Mesenchymal stem cell (in vitro differentiated cells and primary cell): ENCODE results near the gene SLC23A3.

ENCODE experiments used
- DNase-seq: peaks from one replicate; pipeline ENCODE4 v3.0.0-alpha.2; 2013
- H2AFZ ChIP-seq: one replicate; pipeline ENCODE4 v1.6.1; 2013; ENCODE audit warnings: low read depth, mild to moderate bottlenecking, control low read depth, inconsistent platforms, low read length, moderate library complexity
- H2AK5ac ChIP-seq: 2 replicates; pipeline ENCODE4 v1.6.1; 2013; ENCODE audit warnings: low read length, moderate library complexity, mild to moderate bottlenecking, inconsistent platforms; ENCODE audit not compliant: severe bottlenecking
- H2BK120ac ChIP-seq: one replicate; pipeline ENCODE4 v1.6.1; 2013; ENCODE audit warnings: low read depth, mild to moderate bottlenecking, inconsistent platforms, low read length, moderate library complexity
- H2BK12ac ChIP-seq, 2 experiments: one replicate each; pipeline ENCODE4 v1.6.1; 2013; ENCODE audit warnings: inconsistent platforms in 2 of 2, low read length in 2 of 2, mild to moderate bottlenecking in 2 of 2, moderate library complexity in 2 of 2, control low read depth in 1 of 2
- H2BK15ac ChIP-seq: one replicate; pipeline ENCODE4 v1.6.1; 2013; ENCODE audit warnings: mild to moderate bottlenecking, low read depth, inconsistent platforms; ENCODE audit not compliant: poor library complexity, severe bottlenecking
- H2BK5ac ChIP-seq: 2 replicates; pipeline ENCODE4 v1.6.1; 2013; ENCODE audit warnings: low read depth, mild to moderate bottlenecking, low read length, control low read depth, inconsistent platforms; ENCODE audit not compliant: poor library complexity, severe bottlenecking
- H3K14ac ChIP-seq, 2 experiments: one replicate each; pipeline ENCODE4 v1.6.1; 2013; ENCODE audit warnings: inconsistent platforms in 2 of 2, low read length in 2 of 2, control low read depth in 1 of 2, mild to moderate bottlenecking in 1 of 2, moderate library complexity in 1 of 2
- H3K18ac ChIP-seq, 2 experiments: one replicate each; pipeline ENCODE4 v1.6.1; 2013; ENCODE audit warnings: inconsistent platforms in 2 of 2, low read length in 2 of 2, control low read depth in 1 of 2, low read depth in 1 of 2, mild to moderate bottlenecking in 1 of 2
- H3K23ac ChIP-seq, 2 experiments: one replicate each; pipeline ENCODE4 v1.6.1; 2013; ENCODE audit warnings: inconsistent platforms in 2 of 2, low read length in 2 of 2, mild to moderate bottlenecking in 2 of 2, moderate library complexity in 2 of 2, control low read depth in 1 of 2
- H3K27ac ChIP-seq: 2 replicates; pipeline ENCODE4 v1.5.1; 2013; ENCODE audit warnings: mild to moderate bottlenecking, moderate library complexity, low read length, control low read depth, inconsistent platforms; ENCODE audit not compliant: poor library complexity, severe bottlenecking
- H3K27me3 ChIP-seq, 2 experiments: 2 replicates each; pipeline versions ENCODE4 v1.6.1 to v1.7.0; 2013; ENCODE audit warnings: low read length in 2 of 2, mild to moderate bottlenecking in 2 of 2, moderate library complexity in 2 of 2, control low read depth in 1 of 2, inconsistent platforms in 1 of 2; ENCODE audit not compliant: control insufficient read depth in 1 of 2, insufficient read depth in 1 of 2
- H3K36me3 ChIP-seq, 2 experiments: 2 replicates each; pipeline versions ENCODE4 v1.6.1 to v1.7.0; 2013; ENCODE audit warnings: low read length in 2 of 2, control low read depth in 1 of 2, inconsistent platforms in 1 of 2, low read depth in 1 of 2, mild to moderate bottlenecking in 1 of 2; ENCODE audit not compliant: insufficient read depth in 2 of 2, control insufficient read depth in 1 of 2
- H3K4ac ChIP-seq, 2 experiments: one replicate each; pipeline ENCODE4 v1.6.1; 2013; ENCODE audit warnings: inconsistent platforms in 2 of 2, low read length in 2 of 2, mild to moderate bottlenecking in 2 of 2, moderate library complexity in 2 of 2, control low read depth in 1 of 2, low read depth in 1 of 2
- H3K4me1 ChIP-seq: 2 replicates; pipeline ENCODE4 v1.6.1; 2013; ENCODE audit warnings: low read depth, low read length, control low read depth; ENCODE audit not compliant: control insufficient read depth, insufficient read depth
- H3K4me2 ChIP-seq: 2 replicates; pipeline ENCODE4 v1.6.1; 2013; ENCODE audit warnings: low read length, mild to moderate bottlenecking, inconsistent platforms; ENCODE audit not compliant: poor library complexity, severe bottlenecking
- H3K4me3 ChIP-seq, 2 experiments: 2 replicates each; pipeline versions ENCODE4 v1.5.1 to v1.7.0; 2013; ENCODE audit warnings: low read length in 2 of 2, mild to moderate bottlenecking in 2 of 2, control low read depth in 1 of 2, low read depth in 1 of 2; ENCODE audit not compliant: insufficient read depth in 1 of 2
- H3K79me1 ChIP-seq: replicated peaks from 2 replicates; pipeline ENCODE4 v1.6.1; 2013; ENCODE audit warnings: mild to moderate bottlenecking, control low read depth, low read length, inconsistent platforms; ENCODE audit not compliant: poor library complexity, severe bottlenecking
- H3K9ac ChIP-seq: 2 replicates; pipeline ENCODE4 v1.7.0; 2013; ENCODE audit warnings: mild to moderate bottlenecking, low read length, moderate library complexity
- H3K9me3 ChIP-seq: 2 replicates; pipeline ENCODE4 v1.7.0; 2013; ENCODE audit warnings: mild to moderate bottlenecking, low read length; ENCODE audit not compliant: control insufficient read depth
- H4K8ac ChIP-seq: one replicate; pipeline ENCODE4 v1.6.1; 2013; ENCODE audit warnings: inconsistent platforms, mild to moderate bottlenecking, low read length, moderate library complexity
- H4K91ac ChIP-seq: one replicate; pipeline ENCODE4 v1.6.1; 2013; ENCODE audit warnings: mild to moderate bottlenecking, low read length, inconsistent platforms
- WGBS: methylation state at CpG from one replicate; pipeline ENCODE4 v1.1.7; 2013; ENCODE audit warnings: mixed read lengths; 5-methylcytosine and 5-hydroxymethylcytosine counted together

SLC23A3 gene

DNA sequence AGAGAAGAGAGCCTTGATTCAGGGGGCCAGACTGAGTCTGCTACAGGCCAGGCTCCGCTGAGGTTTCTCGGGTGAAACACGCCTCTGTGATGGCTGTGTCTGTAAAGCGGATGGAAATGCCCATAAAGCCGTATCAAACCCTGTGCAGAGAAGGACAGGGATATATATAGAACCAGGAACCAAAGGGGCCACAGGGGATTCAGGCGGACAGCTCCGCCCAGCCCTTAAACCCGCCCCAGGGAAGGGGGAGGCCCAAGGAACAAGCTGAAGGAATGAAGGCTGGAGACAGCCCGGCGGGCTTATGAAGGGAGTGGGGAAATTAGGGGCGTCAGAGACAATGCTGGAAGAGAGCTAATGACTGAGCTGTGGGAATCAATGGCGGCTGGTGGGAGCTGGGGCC is 51.3 kb downstream of the SLC23A3 start:
- WGBS = 79% methylated on average over 12 of the region's 12 CpGs
- no peak overlapping the region for H2BK5ac ChIP-seq
- no peak overlapping the region for H2BK12ac ChIP-seq
- H2BK120ac ChIP-seq = no peak overlapping the region
- no peak overlapping the region for H4K91ac ChIP-seq
- no peak overlapping the region for H3K4ac ChIP-seq
- no peak overlapping the region for H3K4me2 ChIP-seq
- no peak overlapping the region for H3K9ac ChIP-seq
- H3K9me3 ChIP-seq = no peaks in the 10 kb centered on the region
- no peak overlapping the region for H3K18ac ChIP-seq
- H3K4me1 ChIP-seq = no peaks in the 10 kb centered on the region
- no peak overlapping the region for H3K4me3 ChIP-seq
- H2BK15ac ChIP-seq = no peak overlapping the region
- peaks cover 4% of the 10 kb centered on the region for H3K79me1 ChIP-seq
- H2AK5ac ChIP-seq = no peak overlapping the region
- H3K27me3 ChIP-seq = no peaks in the 10 kb centered on the region
- H3K23ac ChIP-seq = no peak overlapping the region
- DNase-seq = no peak
- H3K27ac ChIP-seq = no peak overlapping the region
- no peak overlapping the region for H3K14ac ChIP-seq
- H4K8ac ChIP-seq = no peak overlapping the region
- H3K36me3 ChIP-seq = no peaks in the 10 kb centered on the region
- H2AFZ ChIP-seq = no peak overlapping the region

GRCh38 chr2:219116776-219117646 is 52.8 kb downstream of the SLC23A3 start:
- H2AFZ ChIP-seq = no peak overlapping the region

GRCh38 chr2:219112651-219113338 is 57.0 kb downstream of the SLC23A3 start:
- no peak overlapping the region for H3K4me3 ChIP-seq
- H3K4me1 ChIP-seq = no peaks in the 10 kb centered on the region
- no peaks in the 10 kb centered on the region for H3K27me3 ChIP-seq
- H3K14ac ChIP-seq = no peak overlapping the region
- H2BK5ac ChIP-seq = no peak overlapping the region
- no peak overlapping the region for H2BK15ac ChIP-seq
- H2AK5ac ChIP-seq = no peak overlapping the region
- no peak for DNase-seq
- H2BK120ac ChIP-seq = no peak overlapping the region
- no peak overlapping the region for H3K4me2 ChIP-seq
- no peaks in the 10 kb centered on the region for H3K9me3 ChIP-seq
- H3K36me3 ChIP-seq = peaks cover 0 to 6% of the 10 kb centered on the region in 2 experiments
- no peak overlapping the region for H3K23ac ChIP-seq
- no peak overlapping the region for H4K8ac ChIP-seq
- H4K91ac ChIP-seq = no peak overlapping the region
- H3K18ac ChIP-seq = no peak overlapping the region
- no peak overlapping the region for H2AFZ ChIP-seq
- no peak overlapping the region for H3K9ac ChIP-seq
- peaks cover 7% of the 10 kb centered on the region for H3K79me1 ChIP-seq
- WGBS = 86% methylated on average over 7 of the region's 9 CpGs
- no peak overlapping the region for H3K4ac ChIP-seq
- no peak overlapping the region for H3K27ac ChIP-seq
- no peak overlapping the region for H2BK12ac ChIP-seq

More at GRCh38 chr2:219116776-219117646, 52.8 kb downstream of the SLC23A3 start:
- Histone ChIP-seq H2AK5ac (no peak overlapping the region), H3K27ac (no peak overlapping the region), H3K79me1 (peaks cover 4% of the 10 kb centered on the region), H4K8ac (no peak overlapping the region), H3K9me3 (no peaks in the 10 kb centered on the region), H3K4me1 (no peaks in the 10 kb centered on the region), H3K36me3 (peaks cover 0 to 6% of the 10 kb centered on the region in 2 experiments), H3K4ac (no peak overlapping the region), H3K4me2 (no peak overlapping the region), H3K23ac (no peak overlapping the region), H3K14ac (no peak overlapping the region), H3K4me3 (no peak overlapping the region), H3K9ac (no peak overlapping the region), H2BK12ac (no peak overlapping the region), H3K27me3 (no peaks in the 10 kb centered on the region), H2BK120ac (no peak overlapping the region), H2BK5ac (no peak overlapping the region), H2BK15ac (no peak overlapping the region), H4K91ac (no peak overlapping the region), H3K18ac (no peak overlapping the region)
- no peak for DNase-seq
- 85% methylated on average over 6 of the region's 8 CpGs for WGBS

DNA sequence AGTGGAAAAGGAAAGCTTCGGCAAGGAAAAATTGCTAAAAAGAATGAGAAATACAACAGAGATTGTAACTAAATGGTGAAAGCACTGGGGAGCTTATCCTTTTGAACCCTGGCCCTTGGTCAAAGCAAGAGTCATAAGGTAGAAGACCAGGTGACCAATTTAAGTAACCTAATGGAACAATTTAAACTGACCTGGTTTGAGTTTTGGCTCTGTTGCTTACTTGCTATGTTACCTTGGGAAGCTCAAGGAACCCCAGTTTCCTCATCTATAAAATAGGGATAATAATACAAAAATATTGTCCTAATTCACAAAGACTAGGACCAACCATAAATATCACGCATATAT is 57.8 kb downstream of the SLC23A3 start:
- Histone ChIP-seq H3K9ac (no peak overlapping the region), H3K27me3 (no peaks in the 10 kb centered on the region), H3K4me1 (no peaks in the 10 kb centered on the region), H2AK5ac (no peak overlapping the region), H3K18ac (no peak overlapping the region), H4K91ac (no peak overlapping the region), H2AFZ (no peak overlapping the region), H3K36me3 (peaks cover 0 to 6% of the 10 kb centered on the region in 2 experiments), H3K4ac (no peak overlapping the region), H3K4me3 (no peak overlapping the region), H3K4me2 (no peak overlapping the region), H2BK15ac (no peak overlapping the region), H3K27ac (no peak overlapping the region), H3K79me1 (peaks cover 12% of the 10 kb centered on the region), H2BK120ac (no peak overlapping the region), H3K23ac (no peak overlapping the region), H3K14ac (no peak overlapping the region), H2BK5ac (no peak overlapping the region), H3K9me3 (no peaks in the 10 kb centered on the region), H4K8ac (no peak overlapping the region), H2BK12ac (no peak overlapping the region)
- no peak for DNase-seq
- 99% methylated on average over 2 of the region's 2 CpGs for WGBS
